C4-2B (cell line): ENCODE results near the gene KCTD13.

ENCODE experiments used
- ZFX ChIP-seq: fragments of 450-650 bp; IDR thresholded peaks from 2 replicates; pipeline ENCODE4 v1.6.1; 2017
- TF ChIP-seq, protein P1 (sequence below): fragments of 450-650 bp; conservative IDR thresholded peaks from 2 replicates; pipeline ENCODE4 v1.5.1; 2017; ENCODE audit warnings: mild to moderate bottlenecking

DNA sequence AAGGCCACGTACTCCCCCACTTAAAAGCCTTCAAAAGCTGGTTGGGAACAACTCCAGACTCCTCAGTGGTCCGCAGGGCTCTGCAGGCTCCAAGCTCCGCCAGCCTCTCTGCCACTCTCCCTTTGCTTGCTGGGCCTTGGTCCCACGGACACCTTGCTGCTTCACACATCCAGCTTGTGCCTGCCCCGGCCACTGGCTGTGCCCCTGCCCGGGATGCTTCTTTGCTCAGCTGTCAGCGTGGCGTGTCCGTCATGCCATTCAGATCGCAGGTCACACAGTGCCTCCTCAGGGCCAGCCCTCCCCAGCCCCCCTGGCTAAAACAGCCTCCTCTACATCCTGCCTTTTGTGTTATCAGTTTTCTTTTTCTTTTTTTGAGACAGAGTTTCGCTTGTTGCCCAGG is 13.9 kb downstream of the KCTD13 start:
- TF ChIP-seq, protein P1, sequence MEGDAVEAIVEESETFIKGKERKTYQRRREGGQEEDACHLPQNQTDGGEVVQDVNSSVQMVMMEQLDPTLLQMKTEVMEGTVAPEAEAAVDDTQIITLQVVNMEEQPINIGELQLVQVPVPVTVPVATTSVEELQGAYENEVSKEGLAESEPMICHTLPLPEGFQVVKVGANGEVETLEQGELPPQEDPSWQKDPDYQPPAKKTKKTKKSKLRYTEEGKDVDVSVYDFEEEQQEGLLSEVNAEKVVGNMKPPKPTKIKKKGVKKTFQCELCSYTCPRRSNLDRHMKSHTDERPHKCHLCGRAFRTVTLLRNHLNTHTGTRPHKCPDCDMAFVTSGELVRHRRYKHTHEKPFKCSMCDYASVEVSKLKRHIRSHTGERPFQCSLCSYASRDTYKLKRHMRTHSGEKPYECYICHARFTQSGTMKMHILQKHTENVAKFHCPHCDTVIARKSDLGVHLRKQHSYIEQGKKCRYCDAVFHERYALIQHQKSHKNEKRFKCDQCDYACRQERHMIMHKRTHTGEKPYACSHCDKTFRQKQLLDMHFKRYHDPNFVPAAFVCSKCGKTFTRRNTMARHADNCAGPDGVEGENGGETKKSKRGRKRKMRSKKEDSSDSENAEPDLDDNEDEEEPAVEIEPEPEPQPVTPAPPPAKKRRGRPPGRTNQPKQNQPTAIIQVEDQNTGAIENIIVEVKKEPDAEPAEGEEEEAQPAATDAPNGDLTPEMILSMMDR, result no peak
- TF ChIP-seq ZFX, result no peak
